SK-N-MC (cell line): ENCODE measurements around the gene TPRG1L.

Experiments used
- DNase-seq: peaks from one replicate; pipeline ENCODE4 v3.0.0-alpha.2; 2011; ENCODE audit warnings: low read depth, low spot score
- H3K27ac ChIP-seq: fragments of 200-600 bp; sonication (generic); 2 replicates; pipeline ENCODE4 v1.5.1; 2016; ENCODE audit warnings: mixed run types
- H3K36me3 ChIP-seq: fragments of 200-600 bp; sonication (generic); 2 replicates; pipeline ENCODE4 v1.6.1; 2017; ENCODE audit warnings: antibody characterized with exemption, low read length, mixed read lengths; ENCODE audit not compliant: insufficient read depth
- H3K4me3 ChIP-seq: fragments of 200-600 bp; sonication (generic); 2 replicates; pipeline ENCODE4 v1.5.1; 2016
- H3K9ac ChIP-seq: fragments of 200-600 bp; sonication (generic); 2 replicates; pipeline ENCODE4 v1.8.0; 2017; ENCODE audit warnings: mixed run types, mixed read lengths; ENCODE audit not compliant: insufficient read length
- H3K9me3 ChIP-seq: fragments of 200-600 bp; sonication (generic); 2 replicates; pipeline ENCODE4 v1.6.1; 2017; ENCODE audit warnings: low read depth, mild to moderate bottlenecking, antibody characterized with exemption, low read length, moderate library complexity, mixed read lengths
- EZH2 ChIP-seq: fragments of 200-600 bp; sonication (generic); IDR thresholded peaks from one replicate; pipeline ENCODE4 v1.6.1; 2017; ENCODE audit warnings: antibody characterized with exemption
- FOXP2 ChIP-seq: optimal IDR thresholded peaks from 2 replicates; pipeline ENCODE3; 2011; ENCODE audit warnings: mild to moderate bottlenecking, moderate library complexity; ENCODE audit not compliant: insufficient read depth; ENCODE audit errors: extremely low read length, control extremely low read depth
- POLR2AphosphoS5 ChIP-seq: IDR thresholded peaks from 2 replicates; pipeline ENCODE4 v1.6.1; 2012; ENCODE audit warnings: mild to moderate bottlenecking, low read depth, low read length, borderline replicate concordance

Gene TPRG1L

GRCh38 chr1:3632716-3633343 is 8.0 kb downstream of the TPRG1L start:
- Histone ChIP-seq H3K27ac (no peak overlapping the region), H3K36me3 (peaks cover 16% of the 10 kb centered on the region; the same call in 1 of the 2 replicates), H3K9me3 (no peaks in the 10 kb centered on the region), H3K4me3 (no peak overlapping the region), H3K9ac (no peak overlapping the region)
- no peak for DNase-seq
- TF ChIP-seq POLR2AphosphoS5: no peak
- TF ChIP-seq EZH2: no peak
- no peak for TF ChIP-seq FOXP2

- Histone ChIP-seq H3K36me3 (peaks cover 23% of the 10 kb centered on the region; the same call in 1 of the 2 replicates), H3K4me3 (no peak overlapping the region), H3K27ac (no peak overlapping the region), H3K9ac (no peak overlapping the region), H3K9me3 (no peaks in the 10 kb centered on the region)
- DNase-seq: no peak
- TF ChIP-seq EZH2 (no peak), POLR2AphosphoS5 (no peak), FOXP2 (no peak)
These were observed 8.7 kb downstream of the TPRG1L start for GRCh38 chr1:3633344-3634058.

- H3K9ac ChIP-seq: no peak overlapping the region
- H3K36me3 ChIP-seq: peaks cover 23% of the 10 kb centered on the region; the same call in 1 of the 2 replicates
- no peak overlapping the region for H3K27ac ChIP-seq
- no peak overlapping the region for H3K4me3 ChIP-seq
- TF ChIP-seq FOXP2 (no peak), POLR2AphosphoS5 (no peak), EZH2 (no peak)
- DNase-seq: no peak
- H3K9me3 ChIP-seq: no peaks in the 10 kb centered on the region
These were observed 9.4 kb downstream of the TPRG1L start for GRCh38 chr1:3634059-3634800.

- TF ChIP-seq EZH2: no peak
- TF ChIP-seq POLR2AphosphoS5: no peak
- TF ChIP-seq FOXP2: no peak
- Histone ChIP-seq H3K9ac (no peak overlapping the region), H3K9me3 (no peaks in the 10 kb centered on the region), H3K36me3 (peaks cover 23% of the 10 kb centered on the region; the same call in 1 of the 2 replicates), H3K27ac (no peak overlapping the region), H3K4me3 (no peak overlapping the region)
- no peak for DNase-seq
These were observed 11.3 kb downstream of the TPRG1L start for GRCh38 chr1:3636080-3636479.

GRCh38 chr1:3636531-3636930 is 11.7 kb downstream of the TPRG1L start:
- Histone ChIP-seq H3K27ac (no peak overlapping the region), H3K4me3 (no peak overlapping the region), H3K36me3 (peaks cover 23% of the 10 kb centered on the region; the same call in 1 of the 2 replicates), H3K9me3 (no peaks in the 10 kb centered on the region), H3K9ac (no peak overlapping the region)
- DNase-seq: no peak
- TF ChIP-seq POLR2AphosphoS5 (no peak), EZH2 (no peak), FOXP2 (no peak)

GRCh38 chr1:3638027-3638426 is 13.2 kb downstream of the TPRG1L start:
- Histone ChIP-seq H3K9ac (no peak overlapping the region), H3K4me3 (no peak overlapping the region), H3K36me3 (peaks cover 23% of the 10 kb centered on the region; the same call in 1 of the 2 replicates), H3K27ac (no peak overlapping the region), H3K9me3 (no peaks in the 10 kb centered on the region)
- TF ChIP-seq EZH2 (no peak), POLR2AphosphoS5 (no peak), FOXP2 (no peak)
- DNase-seq: no peak

GRCh38 chr1:3638676-3639075 is 13.9 kb downstream of the TPRG1L start:
- no peak overlapping the region for H3K9ac ChIP-seq
- TF ChIP-seq FOXP2 (no peak), POLR2AphosphoS5 (no peak), EZH2 (no peak)
- H3K27ac ChIP-seq: no peak overlapping the region
- DNase-seq: no peak
- no peak overlapping the region for H3K4me3 ChIP-seq
- H3K36me3 ChIP-seq: peaks cover 23% of the 10 kb centered on the region; the same call in 1 of the 2 replicates
- no peaks in the 10 kb centered on the region for H3K9me3 ChIP-seq

- no peak for DNase-seq
- no peak overlapping the region for H3K27ac ChIP-seq
- H3K9me3 ChIP-seq: no peaks in the 10 kb centered on the region
- H3K9ac ChIP-seq: no peak overlapping the region
- TF ChIP-seq EZH2: no peak
- no peak for TF ChIP-seq POLR2AphosphoS5
- TF ChIP-seq FOXP2: no peak
- peaks cover 24% of the 10 kb centered on the region; the same call in 1 of the 2 replicates for H3K36me3 ChIP-seq
- no peak overlapping the region for H3K4me3 ChIP-seq
These were observed 14.6 kb downstream of the TPRG1L start for GRCh38 chr1:3639397-3639911.
